Midbrain (tissue), 1 donor: ENCODE data around the gene NACC1.

Experiments
- DNase-seq: peaks from one replicate; lab custom pipeline; 2025; lab: John Stamatoyannopoulos, UW

The NACC1 gene

DNA sequence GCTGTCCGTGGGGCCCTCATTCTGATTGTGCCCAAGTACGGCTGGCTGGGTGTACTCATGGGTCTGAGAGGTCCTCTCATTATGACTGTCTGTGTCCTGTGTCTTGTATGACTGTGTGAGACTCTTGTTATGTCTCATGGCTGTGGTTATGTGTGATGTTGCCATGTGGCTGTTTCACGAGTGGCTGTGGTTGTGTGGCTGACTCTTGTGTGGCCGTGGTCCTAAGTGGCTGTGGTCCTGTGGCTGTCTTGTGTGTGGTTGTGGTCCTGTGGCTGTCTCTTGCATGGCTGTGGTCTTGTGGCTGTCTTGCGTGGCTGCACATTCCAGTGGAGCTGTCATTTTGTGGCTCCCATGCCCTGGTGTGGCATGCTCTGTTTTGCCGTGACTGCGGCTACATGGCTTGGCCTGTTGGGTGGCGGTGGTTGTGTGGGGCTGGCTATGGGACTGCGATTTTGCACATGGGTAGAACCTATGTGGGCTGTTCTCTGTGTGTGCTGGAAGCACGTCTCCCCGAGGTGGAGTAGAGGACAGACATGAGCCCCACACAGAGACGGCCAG lies 18.0 kb upstream of the NACC1 start:
- DNase-seq: no peak

GRCh38 chr19:13100841-13101589 lies 17.0 kb upstream of the NACC1 start:
- DNase-seq: no peak

DNA sequence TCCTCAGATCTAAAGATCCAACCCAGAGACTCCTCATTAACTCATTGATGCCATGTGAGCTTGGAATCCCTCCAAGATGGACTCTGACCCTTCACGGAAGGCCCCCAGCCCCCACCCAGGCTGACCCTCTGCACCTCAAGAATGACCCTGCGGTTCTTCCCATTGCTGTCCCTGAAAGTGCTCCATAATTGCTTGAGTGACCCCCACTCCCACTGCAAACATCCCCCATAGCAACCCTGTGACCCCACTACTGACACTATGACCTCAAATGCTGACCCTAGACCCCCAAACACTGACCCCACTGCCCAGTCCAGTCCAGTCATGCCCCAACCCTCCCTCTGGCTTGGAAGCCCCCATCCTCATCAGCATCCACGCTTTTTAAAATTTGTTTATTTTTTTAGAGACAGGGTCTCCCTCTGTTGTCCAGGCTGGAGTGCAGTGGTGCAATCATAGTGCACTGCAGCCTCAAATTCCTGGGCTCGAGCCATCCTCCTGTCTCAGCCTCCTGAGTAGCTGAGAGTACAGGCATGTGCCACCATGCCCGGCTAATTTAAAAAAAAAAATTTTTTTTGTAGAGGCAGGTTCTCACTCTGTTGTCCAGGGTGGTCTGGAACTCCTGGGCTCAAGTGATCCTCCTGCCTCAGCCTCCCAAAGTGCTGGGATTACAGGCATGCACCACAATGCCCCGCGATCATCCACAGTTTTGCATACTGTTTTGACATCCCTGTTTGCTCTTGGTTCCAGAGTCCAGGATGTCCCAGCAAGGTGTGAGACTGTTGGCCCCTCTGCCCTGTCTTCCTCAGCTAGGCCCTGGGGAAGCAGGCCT lies 16.3 kb upstream of the NACC1 start:
- no peak for DNase-seq

- no peak for DNase-seq
Observed at GRCh38 chr19:13102416-13102665, 15.7 kb upstream of the NACC1 start.

DNA sequence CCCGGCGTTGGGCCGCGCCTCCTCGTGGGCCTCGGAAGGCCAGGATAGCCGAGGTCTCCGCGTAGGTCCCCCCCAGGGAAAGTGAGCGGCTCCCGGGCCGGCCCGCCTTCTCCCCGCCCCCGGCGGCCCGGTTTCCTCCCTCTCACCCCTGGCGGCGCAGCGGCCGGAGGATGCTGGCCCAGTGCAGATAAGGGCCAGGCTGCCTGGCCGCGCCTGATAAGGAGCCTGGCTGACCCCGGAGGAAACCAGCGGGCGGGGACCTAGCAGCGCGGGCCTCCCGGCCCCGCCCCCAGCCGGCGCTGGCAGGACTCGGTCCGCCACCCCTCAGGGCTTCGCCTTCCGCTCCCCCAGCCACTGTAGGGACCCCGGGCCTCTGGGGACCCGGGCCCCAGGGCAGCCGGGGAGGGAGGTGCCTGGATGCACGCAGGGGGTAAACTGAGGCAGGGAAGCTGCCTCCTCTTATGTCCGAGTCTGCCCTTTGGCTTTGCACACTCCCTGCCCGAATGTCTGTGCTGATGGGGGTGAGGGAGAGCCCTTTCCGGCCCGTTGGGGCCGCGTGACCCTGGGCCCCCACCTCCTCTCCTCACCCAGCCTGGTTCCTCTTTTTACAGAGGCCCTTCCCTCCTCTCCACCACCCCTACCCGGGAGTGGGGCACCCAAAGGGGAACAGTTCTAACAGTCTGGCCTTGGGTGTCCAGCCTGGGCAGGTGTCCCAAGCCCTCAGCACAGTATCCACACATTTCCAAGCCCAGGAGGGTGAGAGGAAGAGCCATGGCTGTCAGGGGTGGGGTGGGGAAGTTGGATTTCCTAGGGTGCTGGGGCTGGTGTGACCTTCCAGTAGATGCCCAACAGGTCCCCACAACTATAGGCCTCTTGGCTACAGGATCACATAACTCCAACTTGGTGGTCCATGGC lies 15.1 kb upstream of the NACC1 start, which contains the start of gene LYL1:
LYL1 (minus strand) TSS at position 193 of the 915 bp plus-strand sequence. CDS start 1,687 bp downstream, outside the sequence.
- DNase-seq: no peak

DNA sequence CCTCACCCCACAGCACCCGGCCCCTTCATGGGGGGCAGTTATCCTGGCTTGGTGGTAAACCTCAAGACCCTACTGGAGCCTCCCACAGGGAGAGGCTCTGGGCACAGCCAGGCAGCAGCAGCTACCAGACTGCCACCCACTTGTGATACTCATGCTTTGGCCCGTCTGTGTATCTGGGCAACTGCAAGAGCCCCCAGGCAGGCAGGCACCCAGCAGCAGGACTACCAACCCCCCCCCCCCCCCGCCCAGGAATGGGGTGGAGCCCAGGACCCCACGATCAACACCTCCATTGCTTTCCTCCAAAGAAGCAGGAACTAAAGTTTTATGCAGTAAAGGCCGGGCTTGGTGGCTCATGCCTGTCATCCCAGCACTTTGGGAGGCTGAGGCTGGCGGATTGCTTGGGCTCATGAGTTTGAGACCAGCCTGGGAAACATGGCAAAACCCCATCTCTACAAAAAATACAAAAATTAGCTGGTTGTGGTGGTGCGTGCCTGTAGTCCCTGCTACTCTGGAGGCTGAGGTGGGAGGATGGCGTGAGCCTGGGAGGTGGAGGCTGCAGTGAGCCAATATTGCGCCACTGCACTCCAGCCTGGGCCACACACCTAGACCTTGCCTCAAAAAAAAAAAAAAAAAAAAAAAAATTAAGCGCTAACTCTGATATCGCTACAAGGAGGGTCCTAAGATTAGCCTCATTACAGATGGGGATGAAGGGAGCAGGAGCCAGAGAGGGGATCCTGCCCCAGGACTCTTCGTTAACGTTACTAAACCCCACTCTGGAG lies 14.3 kb upstream of the NACC1 start:
- no peak for DNase-seq

GRCh38 chr19:13104360-13104847 lies 13.7 kb upstream of the NACC1 start:
- peak; percentile 49 for DNase-seq

DNA sequence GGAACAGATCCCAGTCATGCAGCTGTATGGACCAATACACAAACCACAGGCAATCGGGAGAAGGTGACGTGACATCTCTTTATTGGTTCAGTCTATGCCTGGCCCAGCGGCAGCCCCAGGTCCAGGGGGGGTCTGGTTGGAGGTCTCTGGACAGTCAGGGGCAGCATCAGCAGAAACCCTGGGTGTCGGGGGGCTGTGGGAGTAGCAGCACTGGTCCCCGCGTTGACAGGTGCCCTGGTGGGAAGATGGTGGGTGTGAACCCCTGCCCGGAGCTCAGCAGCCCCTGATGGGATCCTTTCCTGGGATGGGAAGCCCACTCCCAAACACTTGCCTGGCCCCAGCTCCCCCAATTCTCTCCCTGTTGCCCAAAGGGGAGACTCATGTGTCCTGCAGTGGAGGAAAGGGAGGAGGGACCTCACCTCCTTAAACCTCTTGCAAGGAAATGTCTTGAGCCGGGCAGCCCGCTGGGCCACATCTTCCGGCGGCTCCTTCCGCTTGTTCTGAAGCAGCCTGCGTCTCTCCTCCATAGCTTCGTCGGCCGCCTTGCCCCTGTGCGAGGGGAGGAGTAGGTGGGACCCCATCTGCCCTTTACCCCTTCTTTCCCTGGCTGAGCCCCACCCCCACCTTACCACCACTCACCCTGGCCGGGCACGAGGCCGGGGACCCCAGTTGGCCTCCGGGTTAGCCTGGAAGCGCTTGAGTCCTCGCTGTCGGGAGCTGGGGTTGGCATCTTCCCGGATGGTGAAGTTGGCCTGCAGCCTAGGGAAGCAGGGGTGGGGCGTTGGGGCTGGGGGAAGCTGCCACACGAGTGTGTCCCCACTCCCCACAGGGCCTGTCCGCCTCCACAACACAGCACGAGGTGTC lies 13.0 kb upstream of the NACC1 start:
- DNase-seq: no peak

DNA sequence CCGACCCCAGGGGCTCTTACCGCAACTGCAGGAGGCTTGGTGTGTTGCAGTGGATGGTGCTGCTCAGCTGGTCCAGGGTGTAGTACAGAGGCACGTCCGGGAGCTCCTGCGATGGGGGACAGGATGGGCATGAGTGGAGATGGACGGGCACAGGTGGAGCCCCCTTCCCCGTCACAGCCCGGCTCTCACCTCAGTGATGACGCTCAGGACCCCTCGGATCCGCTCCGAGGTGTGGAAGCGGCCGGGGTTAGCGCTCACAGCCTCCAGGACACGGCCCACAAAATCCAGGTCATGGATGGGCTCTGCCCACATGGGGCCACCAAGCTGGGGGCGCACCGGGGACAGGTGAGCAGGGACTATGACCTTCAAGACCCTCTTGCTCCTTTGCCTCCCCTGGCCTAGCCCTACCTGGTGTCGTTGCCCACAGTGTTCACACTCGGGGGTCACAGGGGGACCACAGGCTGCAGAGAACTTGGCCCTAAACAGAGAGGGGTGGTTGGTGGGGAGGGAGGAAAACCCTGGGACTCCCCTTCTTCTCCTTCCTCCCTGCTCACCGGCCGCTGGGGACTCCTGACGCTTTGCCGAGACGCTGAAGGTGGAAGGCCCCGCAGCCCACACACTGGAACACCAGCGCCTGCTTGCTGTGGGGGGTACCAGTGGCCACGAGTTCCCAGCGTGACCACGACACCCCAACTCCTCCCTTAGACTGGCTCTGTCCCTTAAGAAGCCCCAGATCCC lies 8.5 kb upstream of the NACC1 start:
- DNase-seq: no peak

GRCh38 chr19:13110099-13110610 lies 7.9 kb upstream of the NACC1 start:
- no peak for DNase-seq

- DNase-seq: no peak
Observed at GRCh38 chr19:13112555-13112954, 5.5 kb upstream of the NACC1 start.

GRCh38 chr19:13115936-13116281 lies 2.2 kb upstream of the NACC1 start:
- DNase-seq: no peak

DNA sequence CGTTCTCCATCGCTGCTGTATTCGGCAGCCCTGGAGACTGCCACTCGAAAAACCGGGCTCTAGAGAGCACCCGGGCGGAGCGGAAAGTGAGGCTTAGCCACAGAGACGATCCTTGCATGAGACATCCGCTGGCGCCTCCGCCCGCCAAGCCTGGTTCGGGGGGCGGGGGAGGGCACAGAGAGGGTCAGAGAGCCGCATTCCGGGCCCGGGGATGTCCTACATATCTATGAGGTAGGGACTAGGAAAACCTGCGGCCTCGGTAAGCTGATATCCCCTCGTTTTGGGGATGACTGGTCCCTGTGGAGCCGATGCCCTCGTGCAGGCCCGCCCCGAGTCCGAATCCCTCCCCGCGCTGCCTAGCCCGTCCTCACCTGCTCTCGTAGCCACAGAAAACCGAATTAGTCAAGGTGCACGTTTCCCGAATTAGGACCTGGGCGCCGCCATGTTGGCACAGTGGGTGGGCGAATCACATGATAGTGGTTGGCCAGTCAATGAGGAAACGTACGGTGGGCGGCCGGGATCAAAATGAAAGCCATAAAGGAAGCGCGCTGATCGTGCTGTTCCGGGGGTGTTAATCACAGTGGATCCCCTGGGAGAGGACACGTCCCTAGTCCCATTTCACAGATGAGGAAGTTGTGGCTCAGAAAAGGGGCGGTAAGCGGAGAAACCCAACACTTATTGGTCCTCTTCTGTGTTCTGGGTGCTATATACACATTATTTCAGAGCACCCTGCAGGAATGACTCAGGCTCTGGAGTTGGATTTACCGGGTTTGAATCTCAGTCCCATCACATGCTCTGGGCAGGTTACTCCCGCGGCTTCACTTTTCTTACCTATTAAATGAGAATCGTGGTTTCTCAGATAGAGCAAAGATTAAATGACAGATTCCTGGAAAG lies 1.5 kb upstream of the NACC1 start, which contains the start of gene TRMT1:
TRMT1 (minus strand) TSS at position 459 of the 894 bp plus-strand sequence; CDS start at position 118, 341 bp downstream.
- peak; percentile 90 for DNase-seq

DNA sequence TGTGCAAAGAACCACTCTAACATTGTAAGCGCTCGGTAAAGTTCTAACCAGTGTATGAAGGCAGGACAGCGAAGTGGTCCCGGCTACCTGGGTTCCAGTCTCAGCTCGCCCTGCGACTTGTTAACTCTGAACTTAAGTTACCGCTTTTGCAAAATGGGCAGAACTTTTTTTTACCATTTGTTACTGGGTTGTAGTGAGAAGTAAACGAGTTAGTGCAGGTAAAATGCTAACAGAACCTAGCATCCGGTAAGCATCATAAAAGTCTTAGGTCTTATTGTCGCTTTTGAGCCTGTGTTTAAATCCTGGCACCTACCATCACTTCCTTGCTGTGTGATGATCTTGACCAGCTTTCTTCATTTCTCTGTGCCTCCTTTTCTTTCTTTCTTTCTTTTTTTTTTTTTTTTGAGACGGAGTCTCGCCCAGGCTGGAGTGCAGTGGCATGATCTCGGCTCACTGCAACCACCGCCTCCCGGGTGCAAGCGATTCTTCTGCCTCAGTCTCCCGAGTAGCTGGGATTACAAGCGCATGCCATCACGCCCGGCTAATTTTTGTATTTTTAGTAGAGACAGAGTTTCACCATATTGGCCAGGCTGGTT lies 790 bp upstream of the NACC1 start:
- DNase-seq: no peak

- DNase-seq: no peak
Observed at GRCh38 chr19:13118424-13119193, 545 bp downstream of the NACC1 start.

- no peak for DNase-seq
Observed at GRCh38 chr19:13119627-13120026, 1.6 kb downstream of the NACC1 start.

- DNase-seq: no peak
Observed at GRCh38 chr19:13120031-13120430, 2.0 kb downstream of the NACC1 start.
